IMR-90 (cell line): ENCODE data around the gene SMARCAD1. TPM values are rescaled to one million over a fixed set of nuclear protein-coding genes. Genes with fewer than 3 reads are reported as not detected.

Source experiments
- ATAC-seq: fragments of 200-7000 bp; cut with Tn5 transposase; 2 replicates; pipeline ENCODE4 v1.9.1; 2020; ENCODE audit warnings: low read depth, mild to moderate bottlenecking, moderate library complexity
- BruUV-seq: library from RNA; stranded (reverse); fragments of 400-500 nt; replicated peaks from 2 replicates; lab custom pipeline; 2021; lab: Mats Ljungman, UMichigan
- CTCF ChIA-PET: fragments of 300-600 bp; formaldehyde crosslinking; extraction: SDS; loops from one replicate; lab custom pipeline; 2021; ENCODE audit warnings: antibody characterized with exemption; lab: Yijun Ruan, JAX
- POLR2A ChIA-PET: fragments of 300-600 bp; sonication (Branson Sonifier 250); formaldehyde crosslinking; loops from one replicate; lab custom pipeline; 2022; ENCODE audit warnings: antibody characterized with exemption; ENCODE audit not compliant: unreplicated experiment; lab: Charles Lee
- DNase-seq: peaks from one replicate; pipeline ENCODE4 v3.0.0; 2013
- H2AFZ ChIP-seq: replicated peaks from 2 replicates; pipeline ENCODE3; 2013; ENCODE audit warnings: low read length, mild to moderate bottlenecking; ENCODE audit not compliant: poor library complexity
- H2AK5ac ChIP-seq: 2 replicates; pipeline ENCODE4 v1.6.1; 2013; ENCODE audit warnings: low read depth, low read length, inconsistent platforms
- H2AK9ac ChIP-seq: replicated peaks from 2 replicates; pipeline ENCODE3; 2013; ENCODE audit warnings: mild to moderate bottlenecking, low read depth, low read length, moderate library complexity; ENCODE audit not compliant: poor library complexity
- H2BK120ac ChIP-seq: 2 replicates; pipeline ENCODE4 v1.6.1; 2013; ENCODE audit warnings: low read depth, low read length, inconsistent platforms
- H2BK15ac ChIP-seq: 3 replicates; pipeline ENCODE4 v1.6.1; 2013; ENCODE audit warnings: low read depth, low read length, inconsistent platforms
- H2BK20ac ChIP-seq: 2 replicates; pipeline ENCODE4 v1.6.1; 2013; ENCODE audit warnings: low read depth, mild to moderate bottlenecking, inconsistent platforms, low read length, moderate library complexity
- H2BK5ac ChIP-seq: 2 replicates; pipeline ENCODE4 v1.6.1; 2013; ENCODE audit warnings: mild to moderate bottlenecking, low read depth, low read length, inconsistent platforms; ENCODE audit not compliant: poor library complexity, severe bottlenecking
- H3K14ac ChIP-seq: replicated peaks from 2 replicates; pipeline ENCODE4 v1.6.1; 2013; ENCODE audit warnings: low read depth, low read length, inconsistent platforms
- H3K18ac ChIP-seq: 2 replicates; pipeline ENCODE4 v1.6.1; 2013; ENCODE audit warnings: low read depth, low read length, control low read depth
- H3K23ac ChIP-seq: 2 replicates; pipeline ENCODE4 v1.6.1; 2013; ENCODE audit warnings: low read depth, low read length, inconsistent platforms
- H3K27ac ChIP-seq: 2 replicates; pipeline ENCODE4 v1.5.1; 2013; ENCODE audit warnings: mild to moderate bottlenecking, control low read depth, low read length; ENCODE audit not compliant: insufficient read depth
- H3K27me3 ChIP-seq: 2 replicates; pipeline ENCODE4 v1.6.1; 2013; ENCODE audit warnings: low read length; ENCODE audit not compliant: control insufficient read depth, insufficient read depth
- H3K36me3 ChIP-seq: 2 replicates; pipeline ENCODE4 v1.6.1; 2013; ENCODE audit warnings: low read length, mixed read lengths; ENCODE audit not compliant: control insufficient read depth, insufficient read depth
- H3K4ac ChIP-seq: 2 replicates; pipeline ENCODE4 v1.6.1; 2013; ENCODE audit warnings: low read depth, low read length, inconsistent platforms
- H3K4me1 ChIP-seq: 2 replicates; pipeline ENCODE4 v1.6.1; 2013; ENCODE audit warnings: low read length, mixed read lengths; ENCODE audit not compliant: control insufficient read depth, insufficient read depth
- H3K4me2 ChIP-seq: 2 replicates; pipeline ENCODE4 v1.6.1; 2013; ENCODE audit warnings: low read depth, mild to moderate bottlenecking, control low read depth, low read length, moderate library complexity
- H3K4me3 ChIP-seq: 2 replicates; pipeline ENCODE4 v1.5.1; 2013; ENCODE audit warnings: low read depth, mild to moderate bottlenecking, control low read depth, low read length, moderate library complexity; ENCODE audit not compliant: insufficient read depth
- H3K56ac ChIP-seq: 2 replicates; pipeline ENCODE4 v1.6.1; 2013; ENCODE audit warnings: low read length, inconsistent platforms; ENCODE audit not compliant: insufficient read depth; ENCODE audit errors: extremely low read depth
- H3K79me1 ChIP-seq, 2 experiments: 2 replicates each; pipeline ENCODE4 v1.6.1; 2013; ENCODE audit warnings: low read length in 2 of 2, inconsistent platforms in 1 of 2, low read depth in 1 of 2
- H3K9ac ChIP-seq: 2 replicates; pipeline ENCODE4 v1.6.1; 2013; ENCODE audit warnings: low read depth, low read length, control low read depth
- H3K9me1 ChIP-seq: 2 replicates; pipeline ENCODE4 v1.6.1; 2013; ENCODE audit warnings: low read length, inconsistent platforms; ENCODE audit not compliant: insufficient read depth
- H3K9me3 ChIP-seq: 2 replicates; pipeline ENCODE4 v1.6.1; 2013; ENCODE audit warnings: low read length; ENCODE audit not compliant: control insufficient read depth, insufficient read depth
- H4K20me1 ChIP-seq: 2 replicates; pipeline ENCODE4 v1.6.1; 2013; ENCODE audit warnings: low read length, inconsistent platforms; ENCODE audit not compliant: insufficient read depth
- H4K5ac ChIP-seq: 2 replicates; pipeline ENCODE4 v1.6.1; 2013; ENCODE audit warnings: mild to moderate bottlenecking, low read depth, low read length, control low read depth
- H4K8ac ChIP-seq, 2 experiments: 2 replicates each; pipeline ENCODE4 v1.6.1; 2013; ENCODE audit warnings: low read depth in 2 of 2, low read length in 2 of 2, control low read depth in 1 of 2, inconsistent platforms in 1 of 2
- H4K91ac ChIP-seq: 2 replicates; pipeline ENCODE4 v1.6.1; 2013; ENCODE audit warnings: low read depth, low read length, inconsistent platforms; ENCODE audit not compliant: insufficient read depth
- ELK1 ChIP-seq: fragments of 150-350 bp; IDR thresholded peaks from 2 replicates; pipeline ENCODE4 v1.6.1; 2016; ENCODE audit warnings: low read depth, mild to moderate bottlenecking, low read length, moderate library complexity, borderline replicate concordance
- MAFK ChIP-seq: IDR thresholded peaks from 2 replicates; pipeline ENCODE4 v1.6.1; 2012; ENCODE audit warnings: low read depth, low read length, improper control_type of control experiment
- NFE2L2 ChIP-seq: fragments of 150-350 bp; IDR thresholded peaks from 2 replicates; pipeline ENCODE4 v1.6.1; 2016; ENCODE audit warnings: low read depth, mild to moderate bottlenecking, low read length
- WGBS, 2 experiments: methylation state at CpG; one replicate each; pipeline versions ENCODE4 v1.1.5 to v1.1.7; 2013; ENCODE audit warnings: missing lambda C conversion rate in 2 of 2; ENCODE audit not compliant: insufficient read length in 1 of 2; ENCODE audit errors: extremely low coverage in 2 of 2; 5-methylcytosine and 5-hydroxymethylcytosine counted together
- dilution Hi-C: fragments of 300-500 bp; cut with HindIII; formaldehyde crosslinking; loops from one replicate; pipeline ENCODE4 v1.14.3; 2018; ENCODE audit warnings: low sequenced_read_pairs; ENCODE audit not compliant: unreplicated experiment
- in situ Hi-C: fragments of 300-500 bp; cut with MboI; formaldehyde crosslinking; loops from 3 replicates; pipeline ENCODE4 v1.14.3; 2019; ENCODE audit warnings: low sequenced_read_pairs, inconsistent platforms, mixed read lengths
- intact Hi-C: fragments of 100-400 bp; cut with micrococcal nuclease; formaldehyde crosslinking; loops from 2 replicates; pipeline ENCODE4 v1.10.0; 2022
- polyA plus RNA-seq, 3 experiments: library from polyadenylated mRNA; depleted of rRNA; stranded (reverse); fragments of >200 nt; gene quantifications; 2 replicates each; pipeline ENCODE4 v1.2.3, GENCODE V29; 2012; ENCODE audit warnings: low replicate concordance in 1 of 3
- total RNA-seq: library from RNA; depleted of rRNA; stranded (reverse); fragments of >200 nt; gene quantifications from 2 replicates; pipeline ENCODE4 v1.2.3, GENCODE V29; 2012

SMARCAD1 gene
- total and polyA plus RNA-seq, 2 of the 4 experiments (the other 2 are of a cell fraction), result 12.3 to 35.3 TPM

GRCh38 chr4:94298725-94299252, 91.1 kb downstream of the SMARCAD1 start:
- no peaks in the 10 kb centered on the region for H3K9me1 ChIP-seq
- no peak overlapping the region for H2BK120ac ChIP-seq
- no peak overlapping the region for H2AFZ ChIP-seq
- no peaks in the 10 kb centered on the region for H3K79me1 ChIP-seq
- POLR2A ChIA-PET, result no interaction called here
- H3K23ac ChIP-seq, result no peak overlapping the region
- H3K27ac ChIP-seq, result no peak overlapping the region
- no peaks in the 10 kb centered on the region for H3K27me3 ChIP-seq
- H2BK20ac ChIP-seq, result no peak overlapping the region
- H4K8ac ChIP-seq, result no peak overlapping the region
- H3K4me2 ChIP-seq, result no peak overlapping the region
- no peak overlapping the region for H3K18ac ChIP-seq
- no peak overlapping the region for H2BK15ac ChIP-seq
- dilution Hi-C loops (no loop called here), intact Hi-C loops (no loop called here), in situ Hi-C loops (no loop called here)
- H3K9me3 ChIP-seq, result no peaks in the 10 kb centered on the region
- no peak overlapping the region for H3K4me3 ChIP-seq
- ATAC-seq, result no peak
- H3K14ac ChIP-seq, result no peak overlapping the region
- no peaks in the 10 kb centered on the region for H4K20me1 ChIP-seq
- H3K56ac ChIP-seq, result no peak overlapping the region
- no peak for TF ChIP-seq NFE2L2
- TF ChIP-seq MAFK, result 0 out of 2 replicates have a peak, but pooled peaks have one; percentile 21
- no peak for TF ChIP-seq ELK1
- H4K91ac ChIP-seq, result no peak overlapping the region
- H3K4me1 ChIP-seq, result no peaks in the 10 kb centered on the region
- H3K9ac ChIP-seq, result no peak overlapping the region
- no peak overlapping the region for H4K5ac ChIP-seq
- H2AK5ac ChIP-seq, result no peak overlapping the region
- no peak overlapping the region for H2AK9ac ChIP-seq
- no peak for DNase-seq
- no peak overlapping the region for H2BK5ac ChIP-seq
- no peaks in the 10 kb centered on the region for H3K36me3 ChIP-seq
- CTCF ChIA-PET, result no interaction called here
- WGBS, 2 experiments, result 48% methylated on average over 2 of the region's 4 CpGs; no CpG with 5 or more reads in 1 of the 2 experiments
- no peak overlapping the region for H3K4ac ChIP-seq
- no TSS peak for BruUV-seq
